ENCODE results near the gene LYPD5.

Gene LYPD5

DNA sequence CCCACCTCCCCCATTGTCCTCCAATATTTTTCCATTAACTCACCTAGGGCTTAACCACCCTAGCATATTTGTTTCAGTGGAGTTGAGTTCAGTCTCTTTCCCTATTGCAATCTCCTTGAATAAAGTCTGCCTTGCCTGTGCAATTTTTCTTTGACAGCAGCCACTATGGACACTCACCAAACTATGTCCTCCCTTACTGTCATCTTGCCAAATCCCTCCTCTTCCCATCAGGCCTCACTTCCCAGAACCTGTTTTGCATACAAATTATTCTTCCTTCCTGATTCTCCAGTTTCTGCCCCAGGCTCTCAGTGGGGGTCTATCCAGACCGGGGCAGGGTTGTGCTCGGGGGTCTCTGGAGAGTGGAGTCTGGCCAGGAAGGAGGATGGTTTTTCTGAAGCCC is 2.2 kb upstream of the LYPD5 start:
- DNase-seq = no peak

DNA sequence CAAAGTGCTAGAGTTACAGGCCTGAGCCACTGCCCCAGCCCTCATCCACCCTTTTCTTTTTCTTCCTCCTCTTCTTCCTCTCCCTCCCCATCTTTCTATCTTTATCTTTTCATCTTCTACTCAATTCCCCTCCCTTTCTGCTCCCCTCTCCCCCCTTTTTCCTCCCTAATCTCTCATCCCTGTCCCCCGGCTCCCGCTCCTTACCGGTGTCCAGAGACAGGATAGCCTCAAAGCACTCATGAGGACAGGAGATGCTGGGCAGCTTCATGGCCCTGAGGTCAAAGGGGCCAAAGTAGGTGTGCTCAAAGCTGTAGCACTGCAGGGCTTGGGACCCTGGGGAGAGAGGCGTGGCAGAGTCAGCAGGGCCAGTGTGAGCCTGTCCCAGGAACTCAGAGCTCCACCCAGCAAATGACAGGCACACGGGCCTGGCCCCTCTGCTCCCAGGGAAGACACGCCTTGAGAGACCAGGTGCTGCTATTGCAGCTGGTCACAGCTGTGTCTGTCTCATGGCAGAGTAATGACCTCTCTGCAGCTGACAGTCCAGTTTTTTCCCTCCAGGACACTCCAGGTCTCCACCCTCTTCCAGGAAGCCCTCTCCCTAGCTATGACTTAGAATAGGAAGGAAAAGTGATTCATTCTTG is 2.6 kb downstream of the LYPD5 start:
- no peak for DNase-seq

DNA sequence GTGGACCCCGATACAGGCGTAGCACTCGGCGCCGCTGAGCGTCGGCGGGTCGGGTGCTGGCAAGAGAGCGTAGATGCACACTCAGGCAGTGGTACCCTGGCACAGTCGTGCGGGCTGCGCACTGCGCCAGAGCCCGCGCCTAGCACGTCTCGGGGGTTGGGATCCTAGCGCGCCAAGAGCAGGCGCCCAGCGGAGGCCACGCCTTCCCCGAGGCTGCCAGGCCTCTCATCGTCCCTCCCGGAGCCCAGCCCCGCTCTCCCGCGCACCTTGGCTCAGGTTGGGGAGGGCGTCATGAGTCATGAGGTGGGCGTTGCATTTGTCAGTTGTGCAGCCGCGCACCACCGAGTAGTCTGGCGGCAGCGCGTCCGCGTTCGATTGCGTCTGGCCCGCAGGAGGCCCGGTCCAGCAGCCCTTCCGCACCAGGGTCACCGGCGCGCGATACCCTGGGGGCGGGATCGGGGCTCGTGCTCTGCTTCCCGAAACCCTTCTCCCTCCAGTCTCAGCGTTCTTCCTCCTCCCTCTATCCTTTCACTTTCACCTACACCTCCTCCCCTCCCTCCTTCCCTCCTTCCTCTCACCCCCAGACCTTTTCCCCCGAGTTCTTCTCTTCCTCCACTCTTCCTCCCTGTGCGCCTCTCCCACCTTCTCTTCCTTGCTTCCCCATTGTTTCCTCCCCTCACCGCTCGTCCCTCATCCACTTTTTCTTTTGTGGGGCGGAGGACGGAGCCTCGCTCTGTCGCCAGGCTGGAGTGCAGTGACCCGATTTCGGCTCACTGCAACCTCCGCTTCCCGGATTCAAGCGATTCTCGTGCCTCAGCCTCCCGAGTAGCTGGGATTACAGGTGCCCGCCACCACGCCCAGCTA is 3.5 kb downstream of the LYPD5 start:
- peak; percentile 75 to 82 for DNase-seq

DNA sequence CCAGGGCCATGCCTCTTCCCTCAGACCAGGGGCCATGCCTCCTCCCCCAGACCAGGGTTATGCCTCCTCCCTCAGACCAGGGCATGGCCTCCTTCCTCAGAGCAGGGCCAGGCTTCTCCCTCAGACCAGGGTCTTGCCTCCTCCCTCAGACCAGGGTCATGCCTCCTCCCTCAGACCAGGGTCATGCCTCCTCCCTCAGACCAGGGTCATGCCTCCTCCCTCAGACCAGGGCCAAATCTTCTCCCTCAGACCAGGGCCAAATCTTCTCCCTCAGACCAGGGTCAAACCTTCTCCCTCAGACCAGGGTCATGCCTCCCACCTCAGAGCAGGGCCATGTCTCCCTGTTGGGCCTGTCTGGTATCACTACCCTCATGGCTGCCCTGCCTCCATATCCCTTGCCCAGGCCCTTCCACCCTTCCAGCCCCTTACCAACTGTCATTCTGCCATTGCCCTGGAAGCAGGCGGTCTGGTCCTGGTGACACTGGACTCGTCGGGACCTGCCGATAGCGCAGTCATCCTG is 4.2 kb downstream of the LYPD5 start:
- DNase-seq = no peak

DNA sequence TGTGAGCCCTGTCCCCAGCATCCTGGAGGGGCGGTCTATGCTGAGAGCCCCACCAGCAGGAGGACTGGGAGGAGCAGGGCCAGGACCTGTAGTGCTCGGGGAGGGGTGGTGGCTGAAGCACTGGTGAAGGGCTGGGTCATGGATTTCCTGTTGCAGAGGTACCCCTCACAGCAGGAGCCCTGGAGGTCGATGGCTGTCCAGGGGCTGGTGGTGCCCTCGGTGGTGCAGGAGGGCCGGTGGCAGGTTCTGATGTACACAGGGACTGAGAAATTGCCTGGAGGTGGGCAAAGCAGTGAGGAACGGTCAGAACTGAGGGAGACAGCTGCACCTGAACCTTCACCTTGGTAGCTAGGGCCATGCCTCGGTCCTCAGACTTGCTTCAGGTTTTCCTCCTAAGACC is 4.7 kb downstream of the LYPD5 start:
- no peak for DNase-seq

DNA sequence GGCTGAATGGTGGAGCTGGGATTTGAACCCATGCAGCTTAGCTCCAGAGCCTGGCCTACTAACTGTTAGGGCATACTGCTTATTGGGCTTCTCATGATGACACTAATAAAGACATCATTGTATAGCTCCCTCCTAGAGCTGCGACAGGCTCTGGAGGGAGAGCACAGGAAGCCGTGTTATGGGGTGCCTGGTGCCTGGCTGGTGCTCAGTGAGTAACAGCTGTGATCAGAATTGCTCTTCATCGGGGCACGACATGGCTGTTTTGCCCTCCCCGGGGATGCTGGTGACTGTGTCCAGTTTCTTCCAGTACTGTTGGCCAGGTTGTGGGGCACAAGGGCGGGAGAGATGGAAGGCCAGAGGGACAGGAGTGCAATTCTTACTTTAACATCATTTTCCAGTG is 5.1 kb downstream of the LYPD5 start:
- no peak for DNase-seq

DNA sequence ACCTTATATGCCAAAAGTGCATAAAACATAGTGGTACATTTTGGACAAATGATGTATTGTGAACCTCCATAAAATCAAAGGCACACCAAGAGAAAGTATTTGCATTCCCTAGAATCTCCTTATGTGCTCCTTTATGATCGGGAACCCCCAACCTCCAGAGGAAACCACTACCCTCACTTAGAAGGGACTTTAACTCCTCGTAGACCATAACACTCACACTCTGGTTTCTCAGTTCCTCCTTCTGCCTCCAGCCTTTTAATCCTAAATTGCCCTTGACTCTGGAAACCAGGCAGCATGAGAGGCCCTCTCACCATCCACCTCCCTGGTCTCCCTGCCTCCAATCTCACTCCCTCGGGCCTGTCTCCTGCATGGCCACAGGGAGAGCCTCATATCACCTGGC is 11.7 kb downstream of the LYPD5 start:
- no peak for DNase-seq

DNA sequence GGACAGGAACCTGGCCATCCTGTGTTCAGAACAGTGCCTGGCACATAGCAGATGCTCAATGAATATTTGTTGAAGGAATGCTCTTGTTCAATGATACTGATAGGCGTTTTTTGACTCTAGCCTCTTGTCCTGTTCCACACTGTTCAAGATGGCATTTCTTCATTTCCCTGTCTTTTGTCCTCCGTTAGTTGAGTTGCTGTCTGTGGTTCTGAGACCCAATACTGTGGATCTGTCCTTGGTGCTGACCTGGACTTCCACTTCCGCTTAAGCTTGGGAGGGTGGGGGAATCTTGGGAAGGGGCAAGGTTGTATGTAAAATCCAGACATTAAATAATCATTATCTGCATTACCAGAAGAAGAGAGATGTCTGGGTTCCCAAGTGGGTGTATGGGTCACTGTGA is 13.2 kb downstream of the LYPD5 start:
- no peak for DNase-seq

DNA sequence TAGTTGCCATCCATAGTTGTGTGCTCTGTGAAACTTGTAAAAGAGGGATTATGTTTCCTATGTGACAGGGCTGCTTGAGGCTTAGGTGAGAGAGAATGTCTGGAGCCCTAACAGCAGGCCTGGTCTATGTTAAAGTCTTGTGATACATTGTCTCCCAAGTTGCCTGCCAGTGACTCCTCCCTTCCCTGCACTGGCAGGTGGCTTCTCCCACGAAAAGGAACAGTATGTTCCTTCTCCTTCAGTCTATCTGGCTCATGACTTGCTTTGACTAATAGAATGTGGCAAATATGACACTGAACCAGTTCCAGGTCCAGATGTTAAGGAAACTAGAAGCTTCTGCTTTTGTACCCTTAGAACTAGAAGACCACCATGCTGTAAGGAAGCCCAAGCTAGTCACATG is 15.6 kb downstream of the LYPD5 start:
- no peak for DNase-seq

DNA sequence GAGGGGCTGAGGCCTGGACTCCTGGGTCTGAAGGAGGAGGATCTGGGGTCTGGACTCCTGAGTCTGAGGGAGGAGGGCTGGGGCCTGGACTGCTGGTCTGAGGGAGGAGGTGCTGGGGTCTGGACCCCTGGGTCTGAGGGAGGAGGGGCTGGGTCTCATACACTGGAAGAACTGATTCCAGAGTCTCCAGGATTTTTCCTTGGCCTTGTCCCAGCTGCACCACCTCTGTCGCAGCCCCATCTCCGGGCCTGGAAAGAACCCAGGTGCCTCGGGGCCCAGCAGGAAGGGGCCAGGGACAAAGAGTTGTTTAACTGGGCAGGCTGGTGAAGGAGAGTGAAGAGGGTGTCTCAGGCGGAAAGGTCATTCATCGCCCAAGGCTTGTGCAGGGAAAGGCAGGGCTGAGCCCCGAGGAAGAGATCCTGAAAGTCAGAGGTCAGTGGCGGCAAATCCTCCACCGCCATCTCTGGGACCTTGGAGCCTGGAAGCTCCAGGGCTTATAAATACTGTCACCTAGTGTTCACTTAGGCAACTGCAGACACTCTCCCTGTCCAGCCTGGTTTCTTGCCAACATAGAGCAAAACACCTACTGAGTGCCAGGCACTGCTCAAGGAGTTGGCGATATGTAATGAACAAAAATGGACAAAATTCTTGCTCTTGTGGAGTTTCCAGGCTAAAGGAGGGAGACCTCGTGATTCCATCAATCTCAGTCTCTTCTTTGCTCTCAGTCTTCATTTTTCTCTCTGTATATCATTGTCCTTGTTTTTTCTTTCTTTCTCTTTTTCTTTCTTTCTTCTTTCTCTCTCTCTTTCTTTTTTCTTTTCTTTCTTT is 17.1 kb downstream of the LYPD5 start:
- peak; percentile 19 to 36 for DNase-seq

DNA sequence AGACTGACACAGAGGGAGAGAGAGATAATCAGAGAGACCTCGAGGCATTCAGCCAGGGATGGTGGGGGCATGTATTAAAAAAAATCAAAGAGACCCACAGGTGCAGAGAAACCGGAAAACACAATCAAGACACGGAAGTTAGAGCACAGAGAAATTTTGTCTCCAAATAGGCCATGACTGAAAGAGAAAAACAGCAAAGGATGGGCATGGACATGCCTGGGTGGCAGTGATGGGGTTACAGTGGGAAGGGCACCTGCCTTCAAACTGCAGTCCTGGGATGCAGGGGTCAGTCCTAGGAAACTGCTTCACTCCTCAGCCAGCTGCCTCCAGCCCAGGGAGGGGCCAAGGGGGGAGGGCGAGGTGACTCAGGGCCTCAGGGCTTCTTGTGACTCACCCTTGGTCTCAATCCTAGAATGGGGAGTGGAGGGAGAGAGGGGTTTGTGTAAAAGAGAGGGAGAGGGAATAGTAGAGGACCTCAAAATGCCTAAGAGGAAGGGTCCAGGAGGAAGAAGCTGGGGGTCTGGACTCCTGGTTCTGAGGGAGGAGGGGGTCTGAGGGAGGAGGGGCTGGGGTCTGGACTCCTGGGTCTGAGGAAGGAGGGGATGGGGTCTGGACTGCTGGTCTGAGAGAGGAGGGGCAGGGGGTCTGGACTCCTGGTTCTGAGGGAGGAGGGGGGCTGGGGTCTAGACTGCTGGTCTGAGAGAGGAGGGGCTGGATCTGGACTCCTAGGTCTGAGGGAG is 17.8 kb downstream of the LYPD5 start:
- peak; percentile 61 to 66 for DNase-seq

DNA sequence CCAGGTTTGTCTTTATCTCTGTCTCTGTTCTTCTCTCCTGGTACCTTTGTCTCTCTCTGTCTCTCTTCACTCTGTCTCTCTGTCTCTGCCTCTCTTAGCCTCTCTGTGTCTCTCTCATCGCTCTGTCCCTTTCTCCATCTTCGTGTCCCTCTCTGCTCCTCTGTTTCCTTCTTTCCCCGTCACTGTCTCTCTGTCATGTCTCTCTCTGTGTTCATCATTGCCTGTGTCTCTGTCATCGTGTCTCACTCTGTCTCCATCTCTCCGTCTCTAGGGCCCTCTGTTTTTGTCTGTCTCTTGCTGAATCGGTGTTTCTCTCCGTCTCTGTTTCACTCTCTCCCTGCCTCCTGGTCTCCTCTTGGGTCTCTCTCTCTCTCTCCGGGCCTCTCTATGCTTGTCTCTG is 18.6 kb downstream of the LYPD5 start:
- DNase-seq = no peak

DNA sequence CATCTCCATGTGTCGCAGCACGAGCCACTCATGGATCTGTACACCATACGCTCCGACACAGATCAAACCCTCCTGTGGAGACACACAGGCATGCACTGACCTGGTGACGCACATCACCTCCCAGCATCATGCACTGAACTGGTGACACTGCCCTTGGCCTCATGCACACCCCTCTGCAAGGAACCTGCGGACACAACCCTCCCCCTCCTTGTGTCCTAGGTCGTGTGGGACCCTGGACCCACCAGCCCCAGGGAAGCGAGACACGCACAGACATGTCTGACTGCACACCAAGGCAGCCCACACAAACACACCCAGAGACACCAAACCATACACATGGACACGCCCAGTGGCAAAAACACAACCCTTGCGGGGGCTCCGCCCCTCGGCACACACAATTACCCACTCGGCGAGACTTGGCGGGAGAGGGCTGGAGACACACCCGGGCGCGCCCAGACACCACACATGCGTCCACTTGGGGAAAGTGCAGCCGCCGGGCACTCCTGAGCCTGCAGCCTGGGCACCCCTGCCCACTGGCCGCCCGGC is 19.5 kb downstream of the LYPD5 start:
- no peak for DNase-seq

DNA sequence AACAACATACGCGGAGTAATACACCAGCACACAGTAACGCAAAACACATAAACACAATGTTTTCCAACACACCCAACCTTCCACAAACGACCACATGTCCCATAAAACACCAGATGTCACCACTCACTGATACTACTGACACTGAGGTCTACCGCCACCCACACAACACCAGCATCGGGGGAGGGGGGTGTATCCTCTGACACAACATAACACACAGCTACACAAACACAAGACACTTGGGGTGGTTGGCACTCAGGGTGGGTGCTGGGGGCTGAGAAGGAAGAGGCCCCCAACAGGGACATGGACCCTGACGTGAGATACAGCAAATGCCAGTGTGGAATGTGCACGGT is 20.0 kb downstream of the LYPD5 start:
- DNase-seq = no peak

DNA sequence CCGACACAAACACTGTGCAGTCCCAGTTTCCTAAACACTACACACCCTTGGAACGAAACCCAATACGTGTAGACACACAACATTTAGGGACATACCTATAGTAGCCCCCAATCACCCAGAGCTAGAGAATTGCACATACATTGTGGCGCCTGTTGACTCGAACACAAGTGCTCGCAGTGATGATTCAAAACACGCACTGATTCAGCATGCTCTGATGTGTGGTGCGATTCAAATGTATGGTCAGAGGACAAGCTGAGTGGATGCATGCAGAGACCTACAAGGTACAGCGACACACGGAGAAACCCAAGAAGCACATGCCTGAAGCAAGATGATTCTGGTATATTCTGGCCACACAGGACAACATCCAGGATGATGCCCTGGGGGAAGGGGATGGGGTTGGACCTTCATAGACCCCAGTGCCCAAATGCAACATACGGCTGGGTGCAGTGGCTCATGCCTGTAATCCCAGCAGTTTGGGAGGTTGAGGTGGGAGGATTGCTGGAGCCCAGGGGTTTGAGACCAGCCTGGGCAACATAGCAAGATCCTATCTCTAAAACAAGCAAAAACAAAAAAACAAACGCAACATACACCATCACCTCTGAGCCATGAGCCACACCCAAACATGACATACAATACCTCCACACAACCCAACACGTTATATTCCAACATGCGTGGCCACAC is 20.5 kb downstream of the LYPD5 start:
- DNase-seq = no peak

DNA sequence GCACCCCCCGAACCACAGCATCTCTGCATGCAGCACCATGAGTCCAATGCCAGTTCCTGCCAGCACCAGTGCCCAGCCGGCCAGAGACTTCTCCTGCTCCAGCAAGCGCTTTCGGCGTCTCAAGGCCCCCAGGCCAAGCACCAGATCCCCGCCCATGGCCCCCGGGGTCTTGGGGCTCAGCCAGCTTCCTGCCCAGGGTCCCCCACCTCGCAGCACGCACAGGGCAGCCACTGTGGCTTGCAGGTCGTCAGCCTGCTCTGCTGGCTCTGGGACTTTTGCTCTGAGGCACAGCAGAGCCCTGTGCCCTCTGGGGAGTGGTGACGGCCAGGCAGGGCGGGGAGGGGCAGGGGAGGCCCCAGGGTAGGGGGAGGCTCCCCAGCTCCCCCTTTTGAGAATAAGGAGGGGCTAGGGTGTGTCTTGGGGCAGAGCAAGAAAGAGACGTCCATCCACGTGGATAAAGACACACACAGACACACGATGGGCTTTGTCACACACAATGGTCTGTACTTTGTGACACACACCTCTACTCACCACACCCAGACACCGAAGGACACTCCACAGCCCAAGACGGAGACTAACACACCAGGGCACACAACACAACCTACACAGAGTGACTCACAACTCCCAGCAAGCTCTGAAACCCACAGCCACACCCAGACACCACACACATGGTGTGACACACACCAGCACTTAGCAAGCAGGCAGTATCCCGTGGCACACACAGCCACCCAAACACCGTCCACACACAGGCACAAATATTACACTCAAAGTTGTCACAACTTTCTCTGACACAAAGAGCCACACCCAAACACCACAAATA is 21.3 kb downstream of the LYPD5 start, which contains the start of gene KCNN4:
TSS of gene KCNN4 (minus strand) at position 268 of the 820 bp plus-strand sequence. CDS start at position 156, 112 bp downstream.
- DNase-seq = peak; percentile 53 to 65

DNA sequence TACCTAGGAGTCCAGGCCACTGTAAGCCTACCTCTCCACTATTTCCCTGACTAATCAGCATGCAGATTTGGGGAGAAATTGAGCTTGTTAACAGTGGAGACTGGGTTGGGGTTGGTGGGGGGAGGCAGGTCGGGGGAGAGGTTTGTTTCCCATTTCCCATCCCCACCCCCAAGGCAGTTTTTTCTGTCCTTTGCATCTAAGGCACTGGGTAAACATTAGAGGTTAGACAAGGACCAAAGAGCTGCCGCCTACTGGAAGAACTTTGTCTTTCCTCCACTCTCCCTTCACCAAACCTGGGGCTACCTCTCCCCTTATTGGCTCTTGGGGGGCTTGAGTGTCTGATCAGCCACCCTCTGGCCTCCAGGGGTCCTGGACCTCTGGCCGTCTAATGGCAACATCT is 22.4 kb downstream of the LYPD5 start:
- no peak for DNase-seq

DNA sequence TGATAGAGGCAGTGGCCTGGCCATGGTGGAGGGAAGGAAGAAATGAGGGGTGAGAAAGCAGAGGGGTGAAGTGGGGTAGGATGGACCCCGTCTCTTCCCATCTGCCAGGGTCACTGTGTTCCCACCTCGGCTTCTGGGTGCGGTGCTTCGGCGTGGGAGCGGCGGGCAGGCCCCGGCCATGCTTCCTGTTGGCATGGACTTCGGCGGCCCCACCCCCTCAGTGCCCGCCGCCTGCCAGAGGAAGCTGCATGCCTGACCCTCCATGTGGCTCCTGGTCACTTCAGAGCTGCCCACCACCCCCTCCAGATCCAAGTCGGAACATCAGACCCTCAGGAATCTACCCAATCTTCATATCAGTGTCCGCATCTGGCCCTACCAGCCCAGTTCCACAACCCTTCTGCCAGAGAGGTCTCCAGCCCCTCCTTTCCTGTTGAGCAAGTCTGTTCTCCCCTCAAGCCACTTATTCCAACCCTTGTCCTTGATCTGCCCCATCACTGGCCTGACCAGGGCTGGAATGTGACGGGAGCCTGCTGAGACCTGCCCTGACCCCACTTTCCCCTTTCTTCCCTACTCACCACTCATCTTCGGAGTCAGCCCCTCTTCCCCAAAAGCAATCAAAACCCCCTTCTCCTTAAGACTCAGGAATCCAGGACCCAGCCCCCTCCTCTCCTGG is 23.0 kb downstream of the LYPD5 start:
- no peak for DNase-seq

DNA sequence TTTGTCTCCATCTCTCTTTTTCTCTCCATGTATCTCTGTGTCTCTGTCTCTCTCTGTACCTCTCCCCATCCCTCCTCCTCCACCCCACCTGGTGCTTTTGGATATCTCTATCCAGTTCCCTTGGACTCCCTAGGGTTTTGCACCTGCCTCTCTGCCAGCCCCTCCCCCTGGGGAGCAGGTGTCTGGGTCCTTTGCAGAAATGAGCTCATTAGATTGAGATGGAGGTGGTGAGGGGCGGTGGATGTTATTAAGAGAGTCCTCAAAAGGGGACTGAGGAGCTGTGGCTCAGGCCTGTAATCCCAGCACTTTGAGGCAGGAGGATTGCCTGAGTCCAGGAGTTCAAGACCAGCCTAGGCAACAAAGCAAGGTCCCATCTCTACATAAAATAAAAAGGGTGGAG is 23.6 kb downstream of the LYPD5 start:
- DNase-seq = no peak

DNA sequence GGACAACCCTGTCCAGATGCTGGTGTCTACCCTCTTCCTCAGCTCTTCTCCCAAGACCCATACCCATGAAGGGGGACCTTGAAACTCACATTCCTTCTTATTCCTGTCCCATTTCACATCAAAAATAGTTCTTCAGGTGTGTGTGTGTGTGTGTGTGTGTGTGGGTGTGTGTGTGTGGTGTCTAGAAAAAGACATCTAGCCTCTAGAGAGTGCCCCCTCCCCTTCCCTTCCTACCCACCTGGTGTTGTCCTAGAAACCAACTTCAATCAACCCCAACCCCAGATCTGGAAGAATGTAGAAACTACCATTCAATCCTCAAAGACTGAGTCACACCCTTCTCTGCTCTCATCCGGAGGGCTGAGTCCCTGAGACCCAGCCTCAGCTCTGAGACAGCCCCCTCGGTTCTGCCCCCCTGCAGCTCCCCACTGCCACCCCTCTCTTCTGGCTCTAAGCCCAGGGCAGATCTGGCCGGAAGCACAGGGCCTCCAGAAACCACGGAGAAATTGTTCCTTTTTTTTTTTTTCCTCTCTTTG is 25.0 kb downstream of the LYPD5 start:
- DNase-seq = peak in 1 of 2 experiments; percentile 38
